GM12864 (cell line): ENCODE measurements around the gene KLF5.

ENCODE experiments used
- DNase-seq: peaks from one replicate; pipeline ENCODE4 v3.0.0-alpha.2; 2011; ENCODE audit warnings: low read depth
- H3K4me3 ChIP-seq: 2 replicates; pipeline ENCODE4 v1.5.1; 2011; ENCODE audit warnings: mild to moderate bottlenecking, low read depth, low read length, control low read depth
- TF ChIP-seq, protein P1 (sequence below): IDR thresholded peaks from 2 replicates; pipeline ENCODE4 v1.5.1; 2011; ENCODE audit warnings: low read depth, mild to moderate bottlenecking, moderate library complexity, low read length, control low read depth, inconsistent platforms; ENCODE audit errors: missing control alignments

KLF5 gene

DNA sequence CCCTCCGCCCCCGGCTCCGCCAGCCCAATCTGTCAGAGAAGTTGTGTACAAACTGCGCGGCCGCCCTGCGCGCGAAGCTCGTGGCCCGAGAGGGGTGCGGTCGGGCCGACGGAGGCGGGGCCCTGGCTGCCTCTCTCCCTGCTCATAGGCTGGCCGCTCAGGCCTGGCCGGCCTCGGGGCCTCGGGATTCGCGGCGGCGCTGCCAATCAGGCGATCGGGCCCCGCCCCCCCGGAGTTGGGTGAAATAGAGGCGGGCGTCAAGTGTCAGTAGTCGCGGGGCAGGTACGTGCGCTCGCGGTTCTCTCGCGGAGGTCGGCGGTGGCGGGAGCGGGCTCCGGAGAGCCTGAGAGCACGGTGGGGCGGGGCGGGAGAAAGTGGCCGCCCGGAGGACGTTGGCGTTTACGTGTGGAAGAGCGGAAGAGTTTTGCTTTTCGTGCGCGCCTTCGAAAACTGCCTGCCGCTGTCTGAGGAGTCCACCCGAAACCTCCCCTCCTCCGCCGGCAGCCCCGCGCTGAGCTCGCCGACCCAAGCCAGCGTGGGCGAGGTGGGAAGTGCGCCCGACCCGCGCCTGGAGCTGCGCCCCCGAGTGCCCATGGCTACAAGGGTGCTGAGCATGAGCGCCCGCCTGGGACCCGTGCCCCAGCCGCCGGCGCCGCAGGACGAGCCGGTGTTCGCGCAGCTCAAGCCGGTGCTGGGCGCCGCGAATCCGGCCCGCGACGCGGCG lies at the start of gene KLF5:
KLF5 (plus strand) TSS at position 270 of the 724 bp plus-strand sequence; CDS start at position 593, 323 bp downstream.
- peak within 1 kb of the TSS; percentile 75 for H3K4me3 ChIP-seq
- TF ChIP-seq, protein P1, sequence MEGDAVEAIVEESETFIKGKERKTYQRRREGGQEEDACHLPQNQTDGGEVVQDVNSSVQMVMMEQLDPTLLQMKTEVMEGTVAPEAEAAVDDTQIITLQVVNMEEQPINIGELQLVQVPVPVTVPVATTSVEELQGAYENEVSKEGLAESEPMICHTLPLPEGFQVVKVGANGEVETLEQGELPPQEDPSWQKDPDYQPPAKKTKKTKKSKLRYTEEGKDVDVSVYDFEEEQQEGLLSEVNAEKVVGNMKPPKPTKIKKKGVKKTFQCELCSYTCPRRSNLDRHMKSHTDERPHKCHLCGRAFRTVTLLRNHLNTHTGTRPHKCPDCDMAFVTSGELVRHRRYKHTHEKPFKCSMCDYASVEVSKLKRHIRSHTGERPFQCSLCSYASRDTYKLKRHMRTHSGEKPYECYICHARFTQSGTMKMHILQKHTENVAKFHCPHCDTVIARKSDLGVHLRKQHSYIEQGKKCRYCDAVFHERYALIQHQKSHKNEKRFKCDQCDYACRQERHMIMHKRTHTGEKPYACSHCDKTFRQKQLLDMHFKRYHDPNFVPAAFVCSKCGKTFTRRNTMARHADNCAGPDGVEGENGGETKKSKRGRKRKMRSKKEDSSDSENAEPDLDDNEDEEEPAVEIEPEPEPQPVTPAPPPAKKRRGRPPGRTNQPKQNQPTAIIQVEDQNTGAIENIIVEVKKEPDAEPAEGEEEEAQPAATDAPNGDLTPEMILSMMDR: no peak
- DNase-seq: peak; percentile 53

- DNase-seq: no peak
- no peak overlapping the region for H3K4me3 ChIP-seq
- TF ChIP-seq, protein P1: no peak
Measured at GRCh38 chr13:73011751-73012150, 47.1 kb upstream of the KLF5 start.

GRCh38 chr13:73015805-73016204 lies 43.0 kb upstream of the KLF5 start:
- TF ChIP-seq, protein P1: no peak
- H3K4me3 ChIP-seq: no peak overlapping the region
- no peak for DNase-seq

GRCh38 chr13:73018336-73018735 lies 40.5 kb upstream of the KLF5 start:
- no peak for DNase-seq
- no peak overlapping the region for H3K4me3 ChIP-seq
- TF ChIP-seq, protein P1: no peak

DNA sequence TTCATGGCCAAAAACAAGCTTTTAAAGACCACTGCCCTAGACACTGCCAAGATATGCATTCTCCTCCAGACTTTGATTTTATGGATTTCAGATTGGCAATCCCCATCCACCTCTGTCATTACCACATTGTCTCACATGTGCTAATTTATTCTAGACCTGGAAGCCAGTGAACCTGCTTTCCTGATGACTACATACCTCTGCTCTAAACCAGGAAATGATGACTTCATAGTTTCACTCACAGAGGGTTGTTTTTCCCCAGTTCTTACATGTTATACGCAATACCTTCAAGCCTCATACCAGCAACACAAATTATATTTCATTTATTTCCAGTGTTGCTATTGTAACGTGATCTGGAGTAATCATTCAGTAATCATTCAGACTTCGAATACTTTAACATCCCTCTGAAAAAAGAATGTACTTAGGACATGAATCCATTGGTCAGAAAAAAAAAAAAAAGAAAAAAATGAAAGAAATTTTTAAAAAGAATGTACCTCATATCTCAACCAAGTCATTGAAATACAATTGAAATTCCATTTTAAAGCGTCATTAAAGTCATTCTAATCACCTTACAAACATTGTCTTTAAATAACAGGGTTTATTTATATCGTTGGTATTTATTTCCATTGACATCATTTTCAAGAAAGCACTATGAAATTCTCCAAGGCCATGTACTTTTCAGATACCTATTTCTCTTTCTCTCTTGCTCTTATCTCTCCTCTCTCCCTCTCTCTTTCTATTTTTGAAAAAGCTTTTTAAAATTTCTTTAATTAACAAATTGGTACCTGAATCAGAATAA lies 33.4 kb upstream of the KLF5 start:
- TF ChIP-seq, protein P1: no peak

GRCh38 chr13:73034901-73035300 lies 23.9 kb upstream of the KLF5 start:
- TF ChIP-seq, protein P1: no peak
- no peak overlapping the region for H3K4me3 ChIP-seq
- DNase-seq: no peak

More for the DNA sequence above, 33.4 kb upstream of the KLF5 start:
- no peak for DNase-seq
- no peak overlapping the region for H3K4me3 ChIP-seq
